Calu3 (cell line): ENCODE data around the gene ADIPOR2. TPM values are rescaled to one million over a fixed set of nuclear protein-coding genes. Genes with fewer than 3 reads are reported as not detected.

Experiments
- BruUV-seq: library from RNA; stranded (reverse); fragments of 400-500 nt; replicated peaks from 2 replicates; lab custom pipeline; 2021; lab: Mats Ljungman, UMichigan
- CTCF ChIA-PET: fragments of 300-600 bp; sonication (Branson Sonifier 250); formaldehyde crosslinking; loops from one replicate; lab custom pipeline; 2022; ENCODE audit warnings: antibody characterized with exemption; lab: Charles Lee
- DNase-seq: peaks from one replicate; pipeline ENCODE4 v3.0.0; 2022
- H3K27ac Mint-ChIP-seq: one replicate; pipeline ENCODE4 v1.8.0; 2022; ENCODE audit warnings: mixed read lengths; ENCODE audit not compliant: unreplicated experiment
- H3K27me3 Mint-ChIP-seq: one replicate; pipeline ENCODE4 v1.8.0; 2022; ENCODE audit warnings: mixed read lengths; ENCODE audit not compliant: unreplicated experiment
- H3K36me3 Mint-ChIP-seq: one replicate; pipeline ENCODE4 v1.8.0; 2022; ENCODE audit warnings: mild to moderate bottlenecking, moderate library complexity, mixed read lengths; ENCODE audit not compliant: insufficient read depth, unreplicated experiment
- H3K4me1 Mint-ChIP-seq: one replicate; pipeline ENCODE4 v1.8.0; 2022; ENCODE audit warnings: mild to moderate bottlenecking, low read depth, mixed read lengths; ENCODE audit not compliant: unreplicated experiment
- H3K4me3 Mint-ChIP-seq: one replicate; pipeline ENCODE4 v1.8.0; 2022; ENCODE audit warnings: mild to moderate bottlenecking, low read depth, moderate library complexity, mixed read lengths; ENCODE audit not compliant: unreplicated experiment
- H3K9me3 Mint-ChIP-seq: one replicate; pipeline ENCODE4 v1.8.0; 2022; ENCODE audit warnings: low read depth, mixed read lengths; ENCODE audit not compliant: unreplicated experiment
- intact Hi-C: fragments of 100-400 bp; cut with micrococcal nuclease; formaldehyde crosslinking; loops from one replicate; pipeline ENCODE4 v1.10.0; 2022; ENCODE audit not compliant: unreplicated experiment
- total RNA-seq: library from RNA; stranded (reverse); gene quantifications from 2 replicates; pipeline ENCODE4 v1.2.3, GENCODE V29; 2022
- TF ChIP-seq, protein P1 (sequence below): fragments of 200-600 bp; IDR thresholded peaks from one replicate; pipeline ENCODE4 v1.8.0; 2022; ENCODE audit warnings: antibody characterized with exemption; ENCODE audit not compliant: unreplicated experiment

Gene ADIPOR2
- total RNA-seq, 1 experiment from 2014 or later, result 90.3 TPM

DNA sequence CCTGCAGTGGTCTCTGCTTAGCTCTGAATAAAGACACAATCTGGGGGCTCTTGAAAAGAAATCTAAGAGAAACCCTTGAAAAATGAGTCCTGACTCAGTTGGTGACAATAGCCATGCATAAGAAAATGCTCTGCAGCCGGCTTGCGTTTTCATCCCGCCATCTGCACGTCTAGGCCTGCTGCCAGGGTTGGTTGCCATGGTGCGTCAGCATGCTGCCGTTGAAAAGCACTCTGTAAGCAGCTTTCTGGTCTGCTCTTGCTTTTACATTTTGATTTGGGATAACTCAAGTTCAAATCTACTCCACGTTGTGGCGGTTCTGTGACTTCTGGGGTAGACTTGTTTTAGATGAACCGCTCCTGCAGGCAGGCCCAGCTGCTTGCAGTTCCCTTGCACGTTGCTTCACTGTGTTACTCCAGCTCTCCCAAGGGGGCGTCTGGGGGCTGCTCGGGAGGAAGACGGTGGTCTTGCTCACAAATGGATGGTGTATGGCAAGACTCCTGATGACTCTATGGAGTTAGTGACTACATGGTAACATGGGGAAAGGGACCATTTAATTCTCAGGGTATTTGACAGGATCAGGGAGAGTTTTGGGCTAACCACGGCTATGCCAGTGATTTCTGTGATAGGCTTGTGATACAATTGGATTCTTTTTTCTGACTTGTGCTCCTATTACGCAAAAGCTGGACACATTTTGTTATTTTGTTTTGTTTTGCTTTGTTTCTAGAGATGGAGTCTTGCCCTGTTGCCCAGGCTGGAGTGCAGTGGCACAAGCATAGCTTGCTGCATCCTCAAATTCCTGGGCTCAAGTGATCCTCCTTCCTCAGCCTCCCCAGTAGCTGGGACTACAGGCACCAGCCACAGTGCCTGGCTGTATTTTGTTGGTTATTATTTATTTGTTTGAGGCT, 46.1 kb upstream of the ADIPOR2 start:
- TF ChIP-seq, protein P1, sequence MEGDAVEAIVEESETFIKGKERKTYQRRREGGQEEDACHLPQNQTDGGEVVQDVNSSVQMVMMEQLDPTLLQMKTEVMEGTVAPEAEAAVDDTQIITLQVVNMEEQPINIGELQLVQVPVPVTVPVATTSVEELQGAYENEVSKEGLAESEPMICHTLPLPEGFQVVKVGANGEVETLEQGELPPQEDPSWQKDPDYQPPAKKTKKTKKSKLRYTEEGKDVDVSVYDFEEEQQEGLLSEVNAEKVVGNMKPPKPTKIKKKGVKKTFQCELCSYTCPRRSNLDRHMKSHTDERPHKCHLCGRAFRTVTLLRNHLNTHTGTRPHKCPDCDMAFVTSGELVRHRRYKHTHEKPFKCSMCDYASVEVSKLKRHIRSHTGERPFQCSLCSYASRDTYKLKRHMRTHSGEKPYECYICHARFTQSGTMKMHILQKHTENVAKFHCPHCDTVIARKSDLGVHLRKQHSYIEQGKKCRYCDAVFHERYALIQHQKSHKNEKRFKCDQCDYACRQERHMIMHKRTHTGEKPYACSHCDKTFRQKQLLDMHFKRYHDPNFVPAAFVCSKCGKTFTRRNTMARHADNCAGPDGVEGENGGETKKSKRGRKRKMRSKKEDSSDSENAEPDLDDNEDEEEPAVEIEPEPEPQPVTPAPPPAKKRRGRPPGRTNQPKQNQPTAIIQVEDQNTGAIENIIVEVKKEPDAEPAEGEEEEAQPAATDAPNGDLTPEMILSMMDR, result no peak
- CTCF ChIA-PET, result no interaction called here
- intact Hi-C loops, result no loop called here
- DNase-seq, result no peak
- Mint-ChIP-seq H3K36me3 (no peaks in the 10 kb centered on the region), H3K4me1 (no peaks in the 10 kb centered on the region), H3K27me3 (peaks cover 77% of the 10 kb centered on the region), H3K27ac (no peak overlapping the region), H3K9me3 (no peaks in the 10 kb centered on the region), H3K4me3 (no peak overlapping the region)
- BruUV-seq, result no TSS peak

DNA sequence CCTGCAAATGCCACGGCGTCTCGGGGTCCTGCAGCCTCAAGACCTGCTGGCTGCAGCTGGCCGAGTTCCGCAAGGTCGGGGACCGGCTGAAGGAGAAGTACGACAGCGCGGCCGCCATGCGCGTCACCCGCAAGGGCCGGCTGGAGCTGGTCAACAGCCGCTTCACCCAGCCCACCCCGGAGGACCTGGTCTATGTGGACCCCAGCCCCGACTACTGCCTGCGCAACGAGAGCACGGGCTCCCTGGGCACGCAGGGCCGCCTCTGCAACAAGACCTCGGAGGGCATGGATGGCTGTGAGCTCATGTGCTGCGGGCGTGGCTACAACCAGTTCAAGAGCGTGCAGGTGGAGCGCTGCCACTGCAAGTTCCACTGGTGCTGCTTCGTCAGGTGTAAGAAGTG, 45.1 kb upstream of the ADIPOR2 start:
- CTCF ChIA-PET, result no interaction called here
- DNase-seq, result no peak
- Mint-ChIP-seq H3K36me3 (no peaks in the 10 kb centered on the region), H3K9me3 (no peaks in the 10 kb centered on the region), H3K27ac (no peak overlapping the region), H3K27me3 (peaks cover 77% of the 10 kb centered on the region), H3K4me1 (no peaks in the 10 kb centered on the region), H3K4me3 (no peak overlapping the region)
- TF ChIP-seq, protein P1, result no peak
- BruUV-seq, result no TSS peak
- intact Hi-C loops, result no loop called here

DNA sequence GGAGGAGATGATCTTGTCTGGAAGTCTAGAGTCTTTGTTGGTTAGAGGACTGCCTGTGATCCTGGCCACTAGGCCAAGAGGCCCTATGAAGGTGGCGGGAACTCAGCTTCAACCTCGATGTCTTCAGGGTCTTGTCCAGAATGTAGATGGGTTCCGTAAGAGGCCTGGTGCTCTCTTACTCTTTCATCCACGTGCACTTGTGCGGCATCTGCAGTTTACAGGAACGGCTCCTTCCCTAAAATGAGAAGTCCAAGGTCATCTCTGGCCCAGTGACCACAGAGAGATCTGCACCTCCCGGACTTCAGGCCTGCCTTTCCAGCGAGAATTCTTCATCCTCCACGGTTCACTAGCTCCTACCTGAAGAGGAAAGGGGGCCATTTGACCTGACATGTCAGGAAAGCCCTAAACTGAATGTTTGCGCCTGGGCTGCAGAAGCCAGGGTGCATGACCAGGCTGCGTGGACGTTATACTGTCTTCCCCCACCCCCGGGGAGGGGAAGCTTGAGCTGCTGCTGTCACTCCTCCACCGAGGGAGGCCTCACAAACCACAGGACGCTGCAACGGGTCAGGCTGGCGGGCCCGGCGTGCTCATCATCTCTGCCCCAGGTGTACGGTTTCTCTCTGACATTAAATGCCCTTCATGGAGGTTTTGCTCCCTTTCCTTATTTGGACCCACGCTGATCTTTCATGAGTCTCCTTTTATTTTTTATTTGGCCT, 44.1 kb upstream of the ADIPOR2 start:
- H3K27ac Mint-ChIP-seq, result no peak overlapping the region
- no peak for DNase-seq
- BruUV-seq, result no TSS peak
- intact Hi-C loops, result no loop called here
- no peak overlapping the region for H3K4me3 Mint-ChIP-seq
- no peaks in the 10 kb centered on the region for H3K36me3 Mint-ChIP-seq
- TF ChIP-seq, protein P1, result no peak
- peaks cover 77% of the 10 kb centered on the region for H3K27me3 Mint-ChIP-seq
- CTCF ChIA-PET, result no interaction called here
- no peaks in the 10 kb centered on the region for H3K4me1 Mint-ChIP-seq
- no peaks in the 10 kb centered on the region for H3K9me3 Mint-ChIP-seq

DNA sequence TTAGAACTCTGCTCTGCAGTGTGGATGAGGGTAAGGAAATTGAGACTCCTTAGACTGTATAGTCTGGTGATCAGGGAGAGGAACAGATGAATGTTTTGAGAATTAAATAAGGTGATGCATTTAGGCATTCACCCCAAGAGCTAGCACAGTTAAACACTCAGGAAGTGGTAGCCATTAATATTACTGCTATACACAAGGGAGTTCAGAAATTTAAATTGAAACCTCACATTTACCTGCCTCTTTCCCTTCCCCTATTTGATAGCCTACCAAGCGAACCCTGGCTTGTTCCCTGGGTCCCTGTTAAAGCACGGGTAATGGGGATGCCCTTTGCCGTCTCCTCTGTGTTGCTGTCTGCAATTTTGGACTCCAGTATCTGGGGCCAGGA, 43.6 kb upstream of the ADIPOR2 start:
- TF ChIP-seq, protein P1, result no peak
- intact Hi-C loops, result no loop called here
- CTCF ChIA-PET, result interaction anchor here (1.1 kb wide), 1 partner anchor 9 kb away, joined by 4 read pairs; no protein-coding TSS in a partner anchor
- no peaks in the 10 kb centered on the region for H3K4me1 Mint-ChIP-seq
- no peak for DNase-seq
- H3K9me3 Mint-ChIP-seq, result no peaks in the 10 kb centered on the region
- no peak overlapping the region for H3K27ac Mint-ChIP-seq
- no peak overlapping the region for H3K4me3 Mint-ChIP-seq
- H3K36me3 Mint-ChIP-seq, result no peaks in the 10 kb centered on the region
- peaks cover 77% of the 10 kb centered on the region for H3K27me3 Mint-ChIP-seq
- BruUV-seq, result no TSS peak
